Bronchial epithelial cell (primary cell): ENCODE data around the gene ARL5C. TPM values are rescaled to one million over a fixed set of nuclear protein-coding genes. Genes with fewer than 3 reads are reported as not detected.
A peak's percentile ranks its signal among the peaks of the same experiment; 100 is the strongest.

Source experiments
- DNase-seq: peaks from one replicate; pipeline ENCODE4 v3.0.0-alpha.2; 2010; ENCODE audit warnings: low read depth
- FAIRE-seq: peaks from 2 replicates; lab custom pipeline; 2011; peaks lifted over from hg19 to GRCh38; lab: Jason Lieb, UNC
- H3K27me3 ChIP-seq: 2 replicates; pipeline ENCODE4 v1.5.1; 2011; ENCODE audit warnings: low read length; ENCODE audit not compliant: control insufficient read depth, insufficient read depth
- H3K36me3 ChIP-seq: 2 replicates; pipeline ENCODE4 v1.5.1; 2011; ENCODE audit warnings: low read length; ENCODE audit not compliant: control insufficient read depth, insufficient read depth
- H3K4me3 ChIP-seq: 2 replicates; pipeline ENCODE4 v1.5.1; 2011; ENCODE audit warnings: mild to moderate bottlenecking, low read depth, low read length, control low read depth
- total RNA-seq: library from RNA; depleted of rRNA; stranded (reverse); fragments of >200 nt; gene quantifications from 2 replicates; pipeline ENCODE4 v1.2.1, GENCODE V29; 2014
- TF ChIP-seq, protein P1 (sequence below): IDR thresholded peaks from 2 replicates; pipeline ENCODE4 v1.5.1; 2011; ENCODE audit warnings: mild to moderate bottlenecking, moderate library complexity, low read length, control low read depth, inconsistent platforms; ENCODE audit not compliant: insufficient read depth, severe bottlenecking

Gene ARL5C
- total RNA-seq, 1 donor from 2014 or later: not detected

DNA sequence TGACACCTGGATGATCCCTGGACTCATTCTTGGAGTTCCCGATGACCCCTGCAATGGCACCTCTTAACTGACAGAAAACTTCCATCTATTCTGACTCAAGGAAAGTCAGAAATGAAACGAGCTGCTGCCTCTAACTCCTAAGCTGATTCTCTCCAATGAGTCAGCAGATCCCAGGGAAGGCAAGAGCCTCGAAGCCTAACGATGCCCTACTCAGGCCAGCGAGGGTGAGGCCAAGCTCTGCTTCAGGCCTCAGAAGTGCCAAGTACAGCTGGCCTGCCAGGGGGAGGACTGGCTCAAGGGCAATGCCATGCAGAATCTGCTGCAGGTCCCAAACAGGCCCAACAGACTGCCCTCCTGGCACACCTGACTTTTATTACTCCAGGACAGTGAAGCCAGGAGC, 50.8 kb downstream of the ARL5C start:
- no peaks in the 10 kb centered on the region for H3K36me3 ChIP-seq
- TF ChIP-seq, protein P1, sequence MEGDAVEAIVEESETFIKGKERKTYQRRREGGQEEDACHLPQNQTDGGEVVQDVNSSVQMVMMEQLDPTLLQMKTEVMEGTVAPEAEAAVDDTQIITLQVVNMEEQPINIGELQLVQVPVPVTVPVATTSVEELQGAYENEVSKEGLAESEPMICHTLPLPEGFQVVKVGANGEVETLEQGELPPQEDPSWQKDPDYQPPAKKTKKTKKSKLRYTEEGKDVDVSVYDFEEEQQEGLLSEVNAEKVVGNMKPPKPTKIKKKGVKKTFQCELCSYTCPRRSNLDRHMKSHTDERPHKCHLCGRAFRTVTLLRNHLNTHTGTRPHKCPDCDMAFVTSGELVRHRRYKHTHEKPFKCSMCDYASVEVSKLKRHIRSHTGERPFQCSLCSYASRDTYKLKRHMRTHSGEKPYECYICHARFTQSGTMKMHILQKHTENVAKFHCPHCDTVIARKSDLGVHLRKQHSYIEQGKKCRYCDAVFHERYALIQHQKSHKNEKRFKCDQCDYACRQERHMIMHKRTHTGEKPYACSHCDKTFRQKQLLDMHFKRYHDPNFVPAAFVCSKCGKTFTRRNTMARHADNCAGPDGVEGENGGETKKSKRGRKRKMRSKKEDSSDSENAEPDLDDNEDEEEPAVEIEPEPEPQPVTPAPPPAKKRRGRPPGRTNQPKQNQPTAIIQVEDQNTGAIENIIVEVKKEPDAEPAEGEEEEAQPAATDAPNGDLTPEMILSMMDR: no peak

DNA sequence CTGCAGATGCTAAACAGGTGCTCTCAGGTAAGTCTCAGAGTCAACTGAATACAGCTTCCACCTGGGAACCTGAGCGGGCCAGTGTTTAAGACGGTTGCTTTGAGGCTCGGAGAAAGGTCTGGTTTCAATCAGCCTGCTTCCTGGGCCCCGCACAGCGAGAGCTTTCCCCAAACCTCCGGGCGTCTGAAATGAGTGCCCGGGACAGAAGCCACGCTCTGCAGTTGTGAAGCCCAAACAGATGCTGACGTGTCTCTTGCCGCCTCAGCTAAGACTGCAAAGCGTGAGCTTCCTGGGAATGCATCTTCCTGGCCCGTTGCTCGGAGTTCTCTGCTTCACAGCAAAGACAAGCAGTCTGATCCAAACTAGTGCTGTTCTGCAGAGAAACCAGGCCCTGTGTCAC, 51.2 kb downstream of the ARL5C start:
- DNase-seq: no peak
- Histone ChIP-seq H3K4me3 (no peak overlapping the region), H3K27me3 (peaks cover 2% of the 10 kb centered on the region), H3K36me3 (no peaks in the 10 kb centered on the region)
- no peak for FAIRE-seq
- TF ChIP-seq, protein P1: no peak

More for the DNA sequence above, 50.8 kb downstream of the ARL5C start:
- Histone ChIP-seq H3K27me3 (peaks cover 2% of the 10 kb centered on the region), H3K4me3 (no peak overlapping the region)
- peak; percentile 66 for FAIRE-seq
- no peak for DNase-seq

DNA sequence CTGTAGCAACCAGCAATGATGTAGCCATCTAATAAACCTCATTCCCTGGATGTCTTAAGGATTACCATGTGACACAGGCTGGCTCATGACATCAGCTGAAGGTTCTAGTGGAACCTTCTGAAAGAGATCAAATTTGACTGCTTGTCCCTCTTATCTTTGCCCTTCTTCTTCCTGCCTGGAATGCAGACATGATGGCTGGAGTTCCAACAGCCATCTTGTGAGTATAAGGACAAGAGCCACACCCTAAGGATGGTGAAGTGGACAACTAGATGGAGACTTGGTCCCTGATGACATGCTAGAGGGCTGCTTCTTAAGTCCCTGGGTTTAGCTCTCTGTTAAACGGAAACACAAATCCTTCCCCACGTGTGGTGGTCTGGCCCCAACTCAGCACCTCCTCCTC, 52.1 kb downstream of the ARL5C start:
- DNase-seq (no peak), FAIRE-seq (no peak)
- no peaks in the 10 kb centered on the region for H3K36me3 ChIP-seq
- no peak overlapping the region for H3K4me3 ChIP-seq
- peaks cover 2% of the 10 kb centered on the region for H3K27me3 ChIP-seq
- TF ChIP-seq, protein P1: no peak

DNA sequence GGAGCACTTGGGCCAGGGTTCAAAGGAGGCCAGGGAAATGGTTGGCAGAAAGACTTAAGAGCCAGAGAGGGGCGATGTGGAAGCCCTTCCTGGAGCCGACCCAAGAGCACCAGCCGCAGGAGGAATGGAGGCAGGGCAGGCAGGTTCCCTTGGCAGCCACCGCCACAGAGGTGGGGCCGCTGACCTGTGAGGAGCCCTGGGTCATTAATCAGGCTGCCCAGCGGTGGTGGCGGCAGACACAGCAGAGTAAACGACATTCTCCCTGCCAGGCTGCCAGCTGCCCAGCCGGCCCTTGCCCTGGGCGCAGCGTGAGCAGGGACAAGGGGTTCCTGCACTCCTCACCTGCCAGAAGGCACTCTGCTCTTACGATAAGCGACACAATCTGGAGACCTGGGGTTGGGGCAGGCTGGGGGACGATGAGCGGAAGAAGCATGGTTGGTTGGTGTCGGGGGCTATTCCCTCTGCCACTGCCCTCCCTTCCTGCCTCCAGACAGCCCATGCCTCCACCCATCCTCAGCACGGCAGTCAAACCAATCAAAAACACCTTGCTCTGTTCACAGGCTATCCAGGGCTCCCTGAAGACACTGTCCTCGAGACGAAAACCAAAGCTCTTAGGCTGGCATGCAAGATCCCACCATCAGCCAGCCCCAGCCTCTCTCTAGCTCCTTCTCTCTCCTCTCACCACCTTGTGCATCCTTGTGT, 55.4 kb downstream of the ARL5C start:
- no peaks in the 10 kb centered on the region for H3K36me3 ChIP-seq
- TF ChIP-seq, protein P1: no peak
- DNase-seq (no peak), FAIRE-seq (no peak)
- H3K4me3 ChIP-seq: no peak overlapping the region
- H3K27me3 ChIP-seq: peaks cover 2% of the 10 kb centered on the region

DNA sequence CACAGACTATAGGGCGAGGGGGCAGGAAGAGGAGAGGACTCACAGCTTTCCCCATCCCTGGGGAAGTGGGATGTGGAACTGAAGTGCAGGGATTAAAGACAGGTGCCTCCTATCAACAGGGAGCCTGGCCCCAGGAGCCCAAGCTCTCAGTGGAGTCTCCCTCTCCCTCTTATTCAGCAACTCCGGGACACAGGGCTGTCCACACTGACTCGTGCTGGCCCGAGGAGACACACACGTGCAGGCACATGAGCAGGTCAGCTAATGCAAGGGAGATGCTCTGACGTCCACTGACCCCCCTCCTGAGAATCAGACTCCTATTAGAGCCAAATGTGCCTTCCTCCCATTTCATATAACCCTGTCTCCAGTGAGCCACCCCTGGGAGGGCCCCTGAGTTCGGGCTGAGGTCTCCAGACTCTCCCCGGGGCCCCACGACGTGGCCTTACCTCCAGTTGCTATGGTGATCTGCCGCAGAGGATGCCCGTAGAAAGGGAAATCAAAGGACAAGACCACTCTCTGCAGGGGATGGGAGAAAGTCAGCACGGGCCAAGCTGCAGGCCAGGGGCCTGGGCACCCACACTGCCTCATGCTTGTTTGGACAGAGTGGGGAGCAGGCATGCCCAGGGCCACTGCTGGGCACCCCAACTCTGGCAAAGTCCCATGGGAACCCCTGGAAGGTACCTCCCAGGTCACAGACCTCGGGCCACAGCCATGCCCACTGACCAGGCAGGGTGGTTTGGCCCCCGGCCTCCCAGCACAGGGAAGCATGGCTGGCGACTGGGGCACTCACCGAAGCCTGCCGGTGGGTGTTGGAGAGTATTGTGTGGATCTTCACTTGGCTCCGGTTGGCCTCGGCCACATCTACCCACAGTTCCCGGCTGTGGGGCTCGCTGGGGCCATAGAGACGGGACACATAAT, 57.2 kb downstream of the ARL5C start:
- TF ChIP-seq, protein P1: no peak

More for the DNA sequence above, 57.2 kb downstream of the ARL5C start:
- DNase-seq (no peak), FAIRE-seq (no peak)
- Histone ChIP-seq H3K4me3 (no peak overlapping the region), H3K36me3 (no peaks in the 10 kb centered on the region), H3K27me3 (no peaks in the 10 kb centered on the region)
